SJCRH30 (cell line): ENCODE data around the gene MRTO4. TPM values are rescaled to one million over a fixed set of nuclear protein-coding genes. Genes with fewer than 3 reads are reported as not detected.

Experiments
- DNase-seq, 2 experiments: peaks; one replicate each; pipeline ENCODE4 v3.0.0-alpha.2; 2015 to 2020
- H3K27ac ChIP-seq: fragments of 250-450 bp; sonication (Bioruptor Pico); 2 replicates; pipeline ENCODE4 v1.5.1; 2020; ENCODE audit warnings: mild to moderate bottlenecking, moderate library complexity
- H3K27me3 ChIP-seq: fragments of 250-450 bp; sonication (Bioruptor Pico); 2 replicates; pipeline ENCODE4 v1.5.1; 2020; ENCODE audit warnings: mild to moderate bottlenecking, moderate library complexity
- H3K36me3 ChIP-seq: fragments of 250-450 bp; sonication (Bioruptor Pico); 2 replicates; pipeline ENCODE4 v1.5.1; 2020; ENCODE audit warnings: mild to moderate bottlenecking, moderate library complexity
- H3K4me1 ChIP-seq: fragments of 250-450 bp; sonication (Bioruptor Pico); 2 replicates; pipeline ENCODE4 v1.5.1; 2020; ENCODE audit warnings: mild to moderate bottlenecking, moderate library complexity
- H3K4me3 ChIP-seq: fragments of 250-450 bp; sonication (Bioruptor Pico); 2 replicates; pipeline ENCODE4 v1.5.1; 2020; ENCODE audit warnings: mild to moderate bottlenecking, moderate library complexity
- H3K9me3 ChIP-seq: fragments of 250-450 bp; sonication (Bioruptor Pico); replicated peaks from 2 replicates; pipeline ENCODE4 v1.5.1; 2020; ENCODE audit warnings: mild to moderate bottlenecking, moderate library complexity
- total RNA-seq: library from RNA; depleted of rRNA; stranded (reverse); fragments of >200 nt; shearing (Covaris generic); gene quantifications from 2 replicates; pipeline ENCODE4 v1.2.3, GENCODE V29; 2014; rRNA removed

Gene MRTO4
- total RNA-seq, 1 experiment from 2014 or later: 87.0 TPM

- Histone ChIP-seq H3K4me1 (no peaks in the 10 kb centered on the region), H3K36me3 (peaks cover 49% of the 10 kb centered on the region), H3K4me3 (no peak overlapping the region), H3K9me3 (no peaks in the 10 kb centered on the region), H3K27me3 (no peaks in the 10 kb centered on the region), H3K27ac (no peak overlapping the region)
- DNase-seq: no peak
Observed at GRCh38 chr1:19306941-19307340, 55.3 kb downstream of the MRTO4 start.

- no peaks in the 10 kb centered on the region for H3K9me3 ChIP-seq
- H3K27me3 ChIP-seq: no peaks in the 10 kb centered on the region
- no peak for DNase-seq
- H3K4me3 ChIP-seq: no peak overlapping the region
- peaks cover 41% of the 10 kb centered on the region for H3K36me3 ChIP-seq
- H3K4me1 ChIP-seq: no peaks in the 10 kb centered on the region
- H3K27ac ChIP-seq: no peak overlapping the region
Observed at GRCh38 chr1:19307794-19308508, 56.3 kb downstream of the MRTO4 start.

- DNase-seq: no peak
- H3K4me3 ChIP-seq: no peak overlapping the region
- H3K9me3 ChIP-seq: no peaks in the 10 kb centered on the region
- H3K4me1 ChIP-seq: 0 out of 2 replicates have a peak, but pooled peaks cover 3% of the 10 kb centered on the region
- no peak overlapping the region for H3K27ac ChIP-seq
- peaks cover 35% of the 10 kb centered on the region for H3K36me3 ChIP-seq
- no peaks in the 10 kb centered on the region for H3K27me3 ChIP-seq
Observed at GRCh38 chr1:19308509-19308907, 56.9 kb downstream of the MRTO4 start.

- no peak overlapping the region for H3K27ac ChIP-seq
- H3K9me3 ChIP-seq: no peaks in the 10 kb centered on the region
- 0 out of 2 replicates have a peak, but pooled peaks cover 3% of the 10 kb centered on the region for H3K4me1 ChIP-seq
- H3K27me3 ChIP-seq: no peaks in the 10 kb centered on the region
- H3K4me3 ChIP-seq: no peak overlapping the region
- no peak for DNase-seq
- peaks cover 30% of the 10 kb centered on the region for H3K36me3 ChIP-seq
Observed at GRCh38 chr1:19309123-19309813, 57.7 kb downstream of the MRTO4 start.

Other genes with a start within 250 kb of the MRTO4 start
- gene UBR4, start 41.5 kb upstream of the MRTO4 start, total RNA-seq: 96.7 and 102 TPM in 2 replicates
- 60.9 and 68.5 TPM in 2 replicates for gene EMC1, start 281 bp upstream of the MRTO4 start, total RNA-seq
- gene AKR7A3, start 37.0 kb downstream of the MRTO4 start, total RNA-seq: 0.06 and 0.25 TPM in 2 replicates
- gene AKR7A2, start 60.3 kb downstream of the MRTO4 start, total RNA-seq: 64.0 and 71.6 TPM in 2 replicates
- 31.3 and 33.4 TPM in 2 replicates for gene SLC66A1, start 60.5 kb downstream of the MRTO4 start, total RNA-seq
- 81.9 and 99.7 TPM in 2 replicates for gene CAPZB, start 233.7 kb downstream of the MRTO4 start, total RNA-seq